ENCODE measurements around the gene PADI3. TPM values are rescaled to one million over a fixed set of nuclear protein-coding genes. Genes with fewer than 3 reads are reported as not detected.

PADI3 gene
- total RNA-seq, result not detected in 2 replicates

GRCh38 chr1:17248781-17249180, at the start of gene PADI3:
Gene PADI3 (plus strand): TSS chr1:17249098. CDS start chr1:17249138, 40 bp downstream.

GRCh38 chr1:17204546-17205440, 44.1 kb upstream of the PADI3 start, which contains the start of gene PADI1:
Gene PADI1 (plus strand): TSS chr1:17205128. CDS start chr1:17205218, 90 bp downstream.

GRCh38 chr1:17307946-17308345, 59.0 kb downstream of the PADI3 start, which contains the start of gene PADI4:
Gene PADI4 (plus strand): TSS chr1:17308197. CDS start chr1:17308223, 26 bp downstream.

Other genes with a start within 250 kb of the PADI3 start
- gene ATP13A2, start 237.2 kb upstream of the PADI3 start, total RNA-seq, result 20.7 and 26.5 TPM in 2 replicates
- gene SDHB, start 195.1 kb upstream of the PADI3 start, total RNA-seq, result 149 and 165 TPM in 2 replicates
- gene PADI2, start 129.6 kb upstream of the PADI3 start, total RNA-seq, result under 0.01 TPM in 1 of 2 replicates, not detected in the other
- not detected in 2 replicates for gene PADI1, start 44.0 kb upstream of the PADI3 start, total RNA-seq
- not detected in 2 replicates for gene PADI4, start 59.1 kb downstream of the PADI3 start, total RNA-seq
- not detected in 2 replicates for gene PADI6, start 123.1 kb downstream of the PADI3 start, total RNA-seq
- 19.8 and 27.2 TPM in 2 replicates for gene RCC2, start 190.6 kb downstream of the PADI3 start, total RNA-seq

All from aortic smooth muscle cell (primary cell).